HUDEP-2 (cell line): ENCODE data around the gene GOLGA6L9.
"Not testable (repeated sequence)": the region's sequence is repeated elsewhere in the genome, so short reads cannot be mapped to it uniquely, and the experiment has no call there.

Source experiments
- DNase-seq, 76 experiments: peaks; one replicate each; lab custom pipeline; 2025; ENCODE audit not compliant: unreplicated experiment in 76 of 76; lab: John Stamatoyannopoulos, UW

Gene GOLGA6L9

GRCh38 chr15:82465629-82466028, 36.0 kb downstream of the GOLGA6L9 start:
- not testable (repeated sequence) for DNase-seq

- DNase-seq = not testable (repeated sequence)
Measured at GRCh38 chr15:82468205-82468604, 38.6 kb downstream of the GOLGA6L9 start.

GRCh38 chr15:82469381-82469780, 39.8 kb downstream of the GOLGA6L9 start:
- DNase-seq = not testable (repeated sequence)

- not testable (repeated sequence) for DNase-seq
Measured at GRCh38 chr15:82472269-82472982, 42.8 kb downstream of the GOLGA6L9 start.

GRCh38 chr15:82474596-82475325, 45.1 kb downstream of the GOLGA6L9 start:
- DNase-seq = not testable (repeated sequence)

- not testable (repeated sequence) for DNase-seq
Measured at GRCh38 chr15:82475345-82475967, 45.8 kb downstream of the GOLGA6L9 start.

GRCh38 chr15:82476697-82477342, 47.2 kb downstream of the GOLGA6L9 start:
- not testable (repeated sequence) for DNase-seq

- not testable (repeated sequence) for DNase-seq
Measured at GRCh38 chr15:82477343-82478057, 47.9 kb downstream of the GOLGA6L9 start.
